B cell (primary cell): ENCODE results near the gene ZBTB4. TPM values are rescaled to one million over a fixed set of nuclear protein-coding genes. Genes with fewer than 3 reads are reported as not detected.

Experiments used
- ATAC-seq: fragments of 200-7000 bp; cut with Tn5 transposase; one replicate; pipeline ENCODE4 v1.10.0; 2021; ENCODE audit warnings: low read depth, mild to moderate bottlenecking, moderate number of reproducible peaks, moderate library complexity
- CTCF ChIA-PET: fragments of 350-600 bp; sonication (Branson Sonifier 250); formaldehyde crosslinking; loops from one replicate; lab custom pipeline; 2021; ENCODE audit warnings: antibody characterized with exemption, inconsistent platforms; lab: Charles Lee
- POLR2A ChIA-PET: fragments of 350-600 bp; sonication (Branson Sonifier 250); formaldehyde crosslinking; loops from one replicate; lab custom pipeline; 2021; ENCODE audit warnings: antibody characterized with exemption; lab: Charles Lee
- DNase-seq: peaks from one replicate; pipeline ENCODE4 v3.0.0; 2013
- H2AFZ ChIP-seq: 2 replicates; pipeline ENCODE4 v1.6.1; 2012; ENCODE audit warnings: mild to moderate bottlenecking, low read depth, low read length; ENCODE audit not compliant: insufficient read depth, poor library complexity, severe bottlenecking
- H3K27ac ChIP-seq, 2 donors: 1 replicate in 1 of 2; 2 replicates in 1 of 2; pipeline ENCODE4 v1.5.1; 2012 to 2013; ENCODE audit warnings: low read length in 2 of 2, mild to moderate bottlenecking in 2 of 2, moderate library complexity in 1 of 2
- H3K27me3 ChIP-seq, 4 experiments: fragments of 200-600 bp in 1 of 4; sonication (generic) in 1 of 4; replicated peaks in 1 of 4; 1 replicate in 2 of 4; 2 replicates in 2 of 4; pipeline versions ENCODE4 v1.6.1 to v1.7.0; 2013 to 2016; ENCODE audit warnings: low read length in 3 of 4, mild to moderate bottlenecking in 2 of 4, mixed read lengths in 1 of 4, moderate library complexity in 1 of 4; ENCODE audit not compliant: insufficient read depth in 4 of 4, control insufficient read depth in 3 of 4; ENCODE audit errors: control extremely low read depth in 1 of 4
- H3K36me3 ChIP-seq, 2 experiments: replicated peaks in 1 of 2; 1 replicate in 1 of 2; 2 replicates in 1 of 2; pipeline versions ENCODE4 v1.6.1 to v1.7.1; 2013; ENCODE audit warnings: low read length in 1 of 2; ENCODE audit not compliant: insufficient read depth in 2 of 2, control insufficient read depth in 1 of 2; ENCODE audit errors: control extremely low read depth in 1 of 2, extremely low read depth in 1 of 2
- H3K4me1 ChIP-seq, 2 donors: fragments of 200-600 bp in 1 of 2; sonication (generic) in 1 of 2; 1 replicate in 1 of 2; 2 replicates in 1 of 2; pipeline versions ENCODE4 v1.5.1 to v1.6.1; 2013 to 2017; ENCODE audit warnings: low read length in 2 of 2; ENCODE audit not compliant: control insufficient read depth in 2 of 2, insufficient read depth in 2 of 2
- H3K4me2 ChIP-seq: replicated peaks from 2 replicates; pipeline ENCODE3; 2012; ENCODE audit warnings: mild to moderate bottlenecking, low read depth, low read length; ENCODE audit not compliant: poor library complexity, severe bottlenecking
- H3K4me3 ChIP-seq, 5 experiments: fragments of 200-600 bp in 1 of 5; sonication (generic) in 1 of 5; 1 replicate in 3 of 5; 2 replicates in 2 of 5; pipeline versions ENCODE4 v1.5.1 to v1.7.0; 2011 to 2016; ENCODE audit warnings: low read length in 4 of 5, mild to moderate bottlenecking in 4 of 5, low read depth in 2 of 5, control low read depth in 1 of 5, moderate library complexity in 1 of 5; ENCODE audit not compliant: insufficient read depth in 1 of 5; ENCODE audit errors: control extremely low read depth in 1 of 5, extremely low read depth in 1 of 5
- H3K79me2 ChIP-seq: fragments of 200-600 bp; sonication (generic); one replicate; pipeline ENCODE4 v1.6.0; 2016; ENCODE audit warnings: low read length; ENCODE audit not compliant: control insufficient read depth, insufficient read depth
- H3K9ac ChIP-seq: fragments of 200-600 bp; sonication (generic); 2 replicates; pipeline ENCODE4 v1.6.1; 2017; ENCODE audit warnings: mild to moderate bottlenecking, low read length, moderate library complexity
- H3K9me3 ChIP-seq, 3 donors: one replicate each; pipeline versions ENCODE4 v1.6.1 to v1.7.1; 2013; ENCODE audit warnings: low read length in 2 of 3; ENCODE audit not compliant: control insufficient read depth in 2 of 3, insufficient read depth in 1 of 3; ENCODE audit errors: control extremely low read depth in 1 of 3
- H4K20me1 ChIP-seq: 2 replicates; pipeline ENCODE4 v1.6.0; 2012; ENCODE audit warnings: mild to moderate bottlenecking, low read length; ENCODE audit not compliant: insufficient read depth, control insufficient read depth, poor library complexity, severe bottlenecking
- H3K27ac Mint-ChIP-seq: one replicate; pipeline ENCODE4 v1.8.0; 2021; ENCODE audit warnings: mixed read lengths
- H3K27me3 Mint-ChIP-seq: one replicate; pipeline ENCODE4 v1.8.0; 2021; ENCODE audit warnings: mixed read lengths
- H3K4me1 Mint-ChIP-seq: one replicate; pipeline ENCODE4 v1.8.0; 2021; ENCODE audit warnings: mixed read lengths
- H3K4me3 Mint-ChIP-seq: one replicate; pipeline ENCODE4 v1.8.0; 2021; ENCODE audit warnings: mixed read lengths
- H3K9me3 Mint-ChIP-seq: one replicate; pipeline ENCODE4 v1.8.0; 2022; ENCODE audit warnings: mixed read lengths; ENCODE audit not compliant: insufficient read depth
- CTCF ChIP-seq: fragments of 200-600 bp; IDR thresholded peaks from one replicate; pipeline ENCODE4 v1.8.0; 2022; ENCODE audit warnings: antibody characterized with exemption, mild to moderate bottlenecking
- EZH2 ChIP-seq: IDR thresholded peaks from 2 replicates; pipeline ENCODE4 v1.6.1; 2012; ENCODE audit warnings: borderline replicate concordance, low read depth, mild to moderate bottlenecking, moderate library complexity, low read length; ENCODE audit not compliant: insufficient read depth, poor library complexity, severe bottlenecking
- WGBS: methylation state at CpG from one replicate; pipeline ENCODE4 v1.1.5; 2013; ENCODE audit warnings: missing lambda C conversion rate; ENCODE audit not compliant: insufficient coverage; 5-methylcytosine and 5-hydroxymethylcytosine counted together
- intact Hi-C: fragments of 100-400 bp; cut with micrococcal nuclease; formaldehyde crosslinking; loops from one replicate; pipeline ENCODE4 v1.10.0; 2022
- polyA plus RNA-seq: library from polyadenylated mRNA; depleted of rRNA; stranded (reverse); fragments of >200 nt; gene quantifications from 2 replicates; pipeline ENCODE4 v1.2.3, GENCODE V29; 2012
- total RNA-seq, 2 donors: library from RNA; stranded (reverse); fragments of 120-200 nt in 1 of 2; gene quantifications; 1 replicate in 1 of 2; 2 replicates in 1 of 2; pipeline versions ENCODE4 v1.2.3 to v1.2.4, GENCODE V29; 2013 to 2022

ZBTB4 gene
- total and polyA plus RNA-seq, 2 donors (not counting 1 experiment from before 2014, with no cell fraction given) = 19.2 to 62.4 TPM

GRCh38 chr17:7476494-7476893 lies 2.9 kb downstream of the ZBTB4 start:
- no peak overlapping the region for H2AFZ ChIP-seq
- Mint-ChIP-seq H3K4me1 (peaks cover 57% of the 10 kb centered on the region), H3K4me3 (peak overlapping the region; percentile 51), H3K9me3 (no peaks in the 10 kb centered on the region), H3K27me3 (no peaks in the 10 kb centered on the region), H3K27ac (peak overlapping the region; percentile 72)
- TF ChIP-seq CTCF (no peak), EZH2 (no peak)
- H3K4me1 ChIP-seq = peaks cover 26 to 46% of the 10 kb centered on the region in 2 donors
- peaks cover 89% of the 10 kb centered on the region for H3K79me2 ChIP-seq
- peaks cover 64% of the 10 kb centered on the region for H4K20me1 ChIP-seq
- H3K9ac ChIP-seq = no peak overlapping the region
- H3K27ac ChIP-seq = no peak overlapping the region
- DNase-seq (no peak), ATAC-seq (no peak)
- no peaks in the 10 kb centered on the region for H3K9me3 ChIP-seq
- no peaks in the 10 kb centered on the region for H3K27me3 ChIP-seq
- H3K36me3 ChIP-seq = peaks cover 0 to 2% of the 10 kb centered on the region in 2 experiments
- no peak overlapping the region for H3K4me2 ChIP-seq
- 70% methylated on average over 3 of the region's 3 CpGs for WGBS
- H3K4me3 ChIP-seq = no peak overlapping the region
- intact Hi-C loops = no loop called here
- CTCF ChIA-PET = interaction anchor here (0.7 to 2.5 kb wide), 7 partner anchors 9 to 121 kb away, joined by 3 to 10 read pairs (median 3); no protein-coding TSS in a partner anchor
- POLR2A ChIA-PET = interaction anchor here (0.7 kb wide), 1 partner anchor 10 kb away, joined by 3 read pairs; no protein-coding TSS in a partner anchor

- no peak for DNase-seq
These were observed 3.5 kb downstream of the ZBTB4 start for GRCh38 chr17:7475764-7476422.

More at GRCh38 chr17:7475764-7476422, 3.5 kb downstream of the ZBTB4 start:
- peaks cover 0 to 3% of the 10 kb centered on the region in 2 experiments for H3K36me3 ChIP-seq
- H3K9me3 ChIP-seq = no peaks in the 10 kb centered on the region
- no peak overlapping the region for H3K9ac ChIP-seq
- peaks cover 89% of the 10 kb centered on the region for H3K79me2 ChIP-seq
- Mint-ChIP-seq H3K9me3 (no peaks in the 10 kb centered on the region), H3K27ac (peak overlapping the region; percentile 72), H3K4me1 (peaks cover 55% of the 10 kb centered on the region), H3K4me3 (peak overlapping the region; percentile 51), H3K27me3 (no peaks in the 10 kb centered on the region)
- WGBS = 83% methylated on average over 15 of the region's 15 CpGs
- no peak overlapping the region for H2AFZ ChIP-seq
- TF ChIP-seq CTCF = no peak
- TF ChIP-seq EZH2 = no peak
- peak overlapping the region in 1 of 2 donors; percentile 4 for H3K27ac ChIP-seq
- H3K4me1 ChIP-seq = peaks cover 26 to 50% of the 10 kb centered on the region in 2 donors
- no peak overlapping the region for H3K4me2 ChIP-seq
- intact Hi-C loops = no loop called here
- CTCF ChIA-PET = interaction anchor here (0.7 to 2.5 kb wide), 6 partner anchors 9 to 41 kb away, joined by 3 to 10 read pairs (median 4); partner anchors contain the start of gene TMEM102
- POLR2A ChIA-PET = no interaction called here
- no peaks in the 10 kb centered on the region for H3K27me3 ChIP-seq
- H3K4me3 ChIP-seq = no peak overlapping the region
- no peak for ATAC-seq
- H4K20me1 ChIP-seq = peaks cover 70% of the 10 kb centered on the region
